ENCODE results near the gene ZW10.

The ZW10 gene

GRCh38 chr11:113690619-113691569 lies 82.6 kb downstream of the ZW10 start:
- H3K27me3 ChIP-seq (ENCODE audit: insufficient read depth, poor library complexity, severe bottlenecking) = no peaks in the 10 kb centered on the region
- no peak for TF ChIP-seq SPI1 (IDR thresholded peaks at IDR 0.05; ENCODE audit: borderline replicate concordance, low read depth)
- TF ChIP-seq, protein P1, sequence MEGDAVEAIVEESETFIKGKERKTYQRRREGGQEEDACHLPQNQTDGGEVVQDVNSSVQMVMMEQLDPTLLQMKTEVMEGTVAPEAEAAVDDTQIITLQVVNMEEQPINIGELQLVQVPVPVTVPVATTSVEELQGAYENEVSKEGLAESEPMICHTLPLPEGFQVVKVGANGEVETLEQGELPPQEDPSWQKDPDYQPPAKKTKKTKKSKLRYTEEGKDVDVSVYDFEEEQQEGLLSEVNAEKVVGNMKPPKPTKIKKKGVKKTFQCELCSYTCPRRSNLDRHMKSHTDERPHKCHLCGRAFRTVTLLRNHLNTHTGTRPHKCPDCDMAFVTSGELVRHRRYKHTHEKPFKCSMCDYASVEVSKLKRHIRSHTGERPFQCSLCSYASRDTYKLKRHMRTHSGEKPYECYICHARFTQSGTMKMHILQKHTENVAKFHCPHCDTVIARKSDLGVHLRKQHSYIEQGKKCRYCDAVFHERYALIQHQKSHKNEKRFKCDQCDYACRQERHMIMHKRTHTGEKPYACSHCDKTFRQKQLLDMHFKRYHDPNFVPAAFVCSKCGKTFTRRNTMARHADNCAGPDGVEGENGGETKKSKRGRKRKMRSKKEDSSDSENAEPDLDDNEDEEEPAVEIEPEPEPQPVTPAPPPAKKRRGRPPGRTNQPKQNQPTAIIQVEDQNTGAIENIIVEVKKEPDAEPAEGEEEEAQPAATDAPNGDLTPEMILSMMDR (IDR thresholded peaks at IDR 0.05; ENCODE audit: insufficient read depth, low read length) = no peak
- TF ChIP-seq POLR2AphosphoS5 (IDR thresholded peaks at IDR 0.05; ENCODE audit: low read depth) = no peak
- TF ChIP-seq GABPA (IDR thresholded peaks at IDR 0.05; ENCODE audit: low read depth) = no peak
- TF ChIP-seq REST (IDR thresholded peaks at IDR 0.05; ENCODE audit: insufficient replicate concordance, low read depth) = no peak
- no peak overlapping the region for H3K4me3 ChIP-seq (replicated peaks; ENCODE audit: insufficient read depth, low read length)
- H3K27ac ChIP-seq (replicated peaks) = no peak overlapping the region
- DNase-seq (ENCODE audit: low read depth in 1 of 2, low spot score in 1 of 2) = peak; percentile 14 to 21

- DNase-seq (ENCODE audit: low read depth in 1 of 2, low spot score in 1 of 2) = no peak
- Histone ChIP-seq H3K27me3 (ENCODE audit: insufficient read depth, poor library complexity, severe bottlenecking) (no peaks in the 10 kb centered on the region), H3K27ac (replicated peaks) (no peak overlapping the region), H3K4me3 (replicated peaks; ENCODE audit: insufficient read depth, low read length) (no peak overlapping the region)
- TF ChIP-seq SPI1 (IDR thresholded peaks at IDR 0.05; ENCODE audit: borderline replicate concordance, low read depth) = no peak
- TF ChIP-seq, protein P1 (IDR thresholded peaks at IDR 0.05; ENCODE audit: insufficient read depth, low read length) = no peak
- no peak for TF ChIP-seq GABPA (IDR thresholded peaks at IDR 0.05; ENCODE audit: low read depth)
- TF ChIP-seq POLR2AphosphoS5 (IDR thresholded peaks at IDR 0.05; ENCODE audit: low read depth) = no peak
- no peak for TF ChIP-seq REST (IDR thresholded peaks at IDR 0.05; ENCODE audit: insufficient replicate concordance, low read depth)
Measured at GRCh38 chr11:113689768-113690618, 83.5 kb downstream of the ZW10 start.

- Histone ChIP-seq H3K27ac (replicated peaks) (no peak overlapping the region), H3K27me3 (ENCODE audit: insufficient read depth, poor library complexity, severe bottlenecking) (no peaks in the 10 kb centered on the region), H3K4me3 (replicated peaks; ENCODE audit: insufficient read depth, low read length) (no peak overlapping the region)
- DNase-seq (ENCODE audit: low read depth in 1 of 2, low spot score in 1 of 2) = no peak
- no peak for TF ChIP-seq POLR2AphosphoS5 (IDR thresholded peaks at IDR 0.05; ENCODE audit: low read depth)
- TF ChIP-seq, protein P1 (IDR thresholded peaks at IDR 0.05; ENCODE audit: insufficient read depth, low read length) = no peak
- TF ChIP-seq REST (IDR thresholded peaks at IDR 0.05; ENCODE audit: insufficient replicate concordance, low read depth) = no peak
- no peak for TF ChIP-seq GABPA (IDR thresholded peaks at IDR 0.05; ENCODE audit: low read depth)
- TF ChIP-seq SPI1 (IDR thresholded peaks at IDR 0.05; ENCODE audit: borderline replicate concordance, low read depth) = no peak
Measured at GRCh38 chr11:113685654-113686359, 87.7 kb downstream of the ZW10 start.
